Measurements from ENCODE around the gene MYPOP.

DNA sequence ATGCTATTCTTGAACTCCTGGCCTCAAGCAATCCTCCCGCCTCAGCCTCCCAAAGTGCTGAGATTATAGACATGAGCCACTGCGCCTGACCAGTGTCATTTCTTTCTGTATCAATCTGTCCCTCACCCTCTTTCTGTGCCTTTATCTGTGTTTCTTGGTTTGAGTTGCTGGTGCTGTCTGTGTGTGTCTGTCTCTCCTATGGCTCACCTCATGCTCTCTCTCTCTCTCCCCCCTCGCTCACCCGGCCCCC is 26.3 kb downstream of the MYPOP start:
- TF ChIP-seq POLR2A (IDR thresholded peaks at IDR 0.05; ENCODE audit: extremely low read depth, insufficient read length) (no peak), MYC (IDR thresholded peaks at IDR 0.05; ENCODE audit: low read depth, low read length) (no peak)
- TF ChIP-seq, protein P1, sequence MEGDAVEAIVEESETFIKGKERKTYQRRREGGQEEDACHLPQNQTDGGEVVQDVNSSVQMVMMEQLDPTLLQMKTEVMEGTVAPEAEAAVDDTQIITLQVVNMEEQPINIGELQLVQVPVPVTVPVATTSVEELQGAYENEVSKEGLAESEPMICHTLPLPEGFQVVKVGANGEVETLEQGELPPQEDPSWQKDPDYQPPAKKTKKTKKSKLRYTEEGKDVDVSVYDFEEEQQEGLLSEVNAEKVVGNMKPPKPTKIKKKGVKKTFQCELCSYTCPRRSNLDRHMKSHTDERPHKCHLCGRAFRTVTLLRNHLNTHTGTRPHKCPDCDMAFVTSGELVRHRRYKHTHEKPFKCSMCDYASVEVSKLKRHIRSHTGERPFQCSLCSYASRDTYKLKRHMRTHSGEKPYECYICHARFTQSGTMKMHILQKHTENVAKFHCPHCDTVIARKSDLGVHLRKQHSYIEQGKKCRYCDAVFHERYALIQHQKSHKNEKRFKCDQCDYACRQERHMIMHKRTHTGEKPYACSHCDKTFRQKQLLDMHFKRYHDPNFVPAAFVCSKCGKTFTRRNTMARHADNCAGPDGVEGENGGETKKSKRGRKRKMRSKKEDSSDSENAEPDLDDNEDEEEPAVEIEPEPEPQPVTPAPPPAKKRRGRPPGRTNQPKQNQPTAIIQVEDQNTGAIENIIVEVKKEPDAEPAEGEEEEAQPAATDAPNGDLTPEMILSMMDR (IDR thresholded peaks at IDR 0.05; ENCODE audit: low read depth, low read length): no peak

All from NB4 (cell line).